Measurements from ENCODE around the gene OR2A25. TPM values are rescaled to one million over a fixed set of nuclear protein-coding genes. Genes with fewer than 3 reads are reported as not detected.

OR2A25 gene, protein sequence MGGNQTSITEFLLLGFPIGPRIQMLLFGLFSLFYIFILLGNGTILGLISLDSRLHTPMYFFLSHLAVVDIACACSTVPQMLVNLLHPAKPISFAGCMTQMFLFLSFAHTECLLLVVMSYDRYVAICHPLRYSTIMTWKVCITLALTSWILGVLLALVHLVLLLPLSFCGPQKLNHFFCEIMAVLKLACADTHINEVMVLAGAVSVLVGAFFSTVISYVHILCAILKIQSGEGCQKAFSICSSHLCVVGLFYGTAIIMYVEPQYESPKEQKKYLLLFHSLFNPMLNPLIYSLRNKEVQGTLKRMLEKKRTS
- total RNA-seq: not detected

DNA sequence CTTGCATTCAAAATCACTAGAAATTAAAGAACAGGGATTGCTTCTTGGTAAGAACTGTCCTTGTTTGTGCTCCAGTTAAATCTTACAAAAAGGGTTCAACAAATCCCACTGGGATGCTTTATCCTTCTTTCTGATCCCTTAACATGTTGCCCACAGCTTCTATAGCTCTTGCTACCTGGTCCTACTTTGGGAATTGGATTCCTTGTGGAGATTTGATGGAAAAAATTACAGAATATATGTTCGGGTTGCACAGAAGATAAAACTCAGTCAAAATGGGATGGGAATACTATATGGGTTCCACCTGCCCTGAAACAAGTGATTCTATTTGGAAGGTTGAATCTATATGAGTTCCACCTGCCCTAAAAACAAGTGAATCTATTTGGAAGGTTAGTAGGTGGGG, at the start of gene OR2A25:
OR2A25 (plus strand) TSS at position 301 of the 400 bp plus-strand sequence. CDS start 4,409 bp downstream, outside the sequence.
- H3K4me3 ChIP-seq: no peak within 1 kb of the TSS
- DNase-seq: no peak
- no peak for ATAC-seq (ENCODE audit: low FRiP score in 2 of 2)
- no peaks in the 10 kb centered on the region for H3K9me3 ChIP-seq
- no peaks in the 10 kb centered on the region for H3K4me1 ChIP-seq
- no peak within 1 kb of the TSS for H3K27ac ChIP-seq
- no peak for TF ChIP-seq POLR2AphosphoS5 (IDR thresholded peaks at IDR 0.05)
- TF ChIP-seq EP300 (IDR thresholded peaks at IDR 0.05): no peak
- TF ChIP-seq POLR2A (IDR thresholded peaks at IDR 0.05): no peak
- TF ChIP-seq, protein P1, sequence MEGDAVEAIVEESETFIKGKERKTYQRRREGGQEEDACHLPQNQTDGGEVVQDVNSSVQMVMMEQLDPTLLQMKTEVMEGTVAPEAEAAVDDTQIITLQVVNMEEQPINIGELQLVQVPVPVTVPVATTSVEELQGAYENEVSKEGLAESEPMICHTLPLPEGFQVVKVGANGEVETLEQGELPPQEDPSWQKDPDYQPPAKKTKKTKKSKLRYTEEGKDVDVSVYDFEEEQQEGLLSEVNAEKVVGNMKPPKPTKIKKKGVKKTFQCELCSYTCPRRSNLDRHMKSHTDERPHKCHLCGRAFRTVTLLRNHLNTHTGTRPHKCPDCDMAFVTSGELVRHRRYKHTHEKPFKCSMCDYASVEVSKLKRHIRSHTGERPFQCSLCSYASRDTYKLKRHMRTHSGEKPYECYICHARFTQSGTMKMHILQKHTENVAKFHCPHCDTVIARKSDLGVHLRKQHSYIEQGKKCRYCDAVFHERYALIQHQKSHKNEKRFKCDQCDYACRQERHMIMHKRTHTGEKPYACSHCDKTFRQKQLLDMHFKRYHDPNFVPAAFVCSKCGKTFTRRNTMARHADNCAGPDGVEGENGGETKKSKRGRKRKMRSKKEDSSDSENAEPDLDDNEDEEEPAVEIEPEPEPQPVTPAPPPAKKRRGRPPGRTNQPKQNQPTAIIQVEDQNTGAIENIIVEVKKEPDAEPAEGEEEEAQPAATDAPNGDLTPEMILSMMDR (IDR thresholded peaks at IDR 0.05): no peak
- no peaks in the 10 kb centered on the region for H3K27me3 ChIP-seq
- H3K36me3 ChIP-seq: no peaks in the 10 kb centered on the region
- 71 to 88% methylated on average over 1 of the region's 1 CpG for WGBS, 2 donors

- H3K27me3 ChIP-seq: no peaks in the 10 kb centered on the region
- H3K36me3 ChIP-seq: no peaks in the 10 kb centered on the region
- ATAC-seq (ENCODE audit: low FRiP score in 2 of 2) (no peak), DNase-seq (no peak)
- TF ChIP-seq POLR2A (IDR thresholded peaks at IDR 0.05) (no peak), POLR2AphosphoS5 (IDR thresholded peaks at IDR 0.05) (no peak), EP300 (IDR thresholded peaks at IDR 0.05) (no peak)
- TF ChIP-seq, protein P1 (IDR thresholded peaks at IDR 0.05): no peak
- H3K27ac ChIP-seq: no peak overlapping the region
- no peak overlapping the region for H3K4me3 ChIP-seq
- no peaks in the 10 kb centered on the region for H3K9me3 ChIP-seq
- peaks cover 0 to 2% (median 0%) of the 10 kb centered on the region in 4 donors for H3K4me1 ChIP-seq
- 63 to 69% methylated on average over 3 of the region's 3 CpGs for WGBS, 2 donors
Observed at GRCh38 chr7:144020340-144020739, 49.3 kb upstream of the OR2A25 start.

DNA sequence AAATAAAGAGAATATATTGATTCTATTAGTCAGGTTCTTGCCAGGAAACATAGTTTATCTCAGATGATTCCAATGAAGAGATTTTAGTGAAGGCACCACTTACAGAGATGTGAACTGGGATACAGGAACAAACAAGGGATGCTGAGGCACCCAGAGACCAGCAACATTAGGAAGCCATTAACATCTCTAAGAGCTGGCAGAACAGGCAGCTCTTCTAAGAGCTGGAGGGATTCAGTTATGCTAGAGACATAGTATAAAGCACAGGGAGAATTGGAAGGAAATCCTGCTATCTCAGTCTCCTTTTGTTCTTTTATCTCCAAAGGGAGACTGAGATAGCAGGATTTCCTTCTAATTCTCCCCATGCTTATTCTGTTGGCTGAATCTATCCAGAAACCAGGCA, 47.4 kb upstream of the OR2A25 start:
- no peak overlapping the region for H3K27ac ChIP-seq
- DNase-seq: no peak
- no peaks in the 10 kb centered on the region for H3K27me3 ChIP-seq
- TF ChIP-seq, protein P1 (IDR thresholded peaks at IDR 0.05): no peak
- TF ChIP-seq EP300 (IDR thresholded peaks at IDR 0.05) (no peak), POLR2A (IDR thresholded peaks at IDR 0.05) (no peak), POLR2AphosphoS5 (IDR thresholded peaks at IDR 0.05) (no peak)
- H3K4me1 ChIP-seq: peaks cover 0 to 2% (median 0%) of the 10 kb centered on the region in 4 donors
- no peak overlapping the region for H3K4me3 ChIP-seq
- no peak for ATAC-seq (ENCODE audit: low FRiP score in 2 of 2)
- no peaks in the 10 kb centered on the region for H3K9me3 ChIP-seq
- no peaks in the 10 kb centered on the region for H3K36me3 ChIP-seq

- H3K27ac ChIP-seq: no peak overlapping the region
- H3K4me3 ChIP-seq: no peak overlapping the region
- no peaks in the 10 kb centered on the region for H3K36me3 ChIP-seq
- no peaks in the 10 kb centered on the region for H3K27me3 ChIP-seq
- 84 to 87% methylated on average over 4 of the region's 4 CpGs for WGBS, 2 donors
- TF ChIP-seq POLR2A (IDR thresholded peaks at IDR 0.05) (no peak), POLR2AphosphoS5 (IDR thresholded peaks at IDR 0.05) (no peak), EP300 (IDR thresholded peaks at IDR 0.05) (no peak)
- TF ChIP-seq, protein P1 (IDR thresholded peaks at IDR 0.05): no peak
- DNase-seq (no peak), ATAC-seq (ENCODE audit: low FRiP score in 2 of 2) (no peak)
- H3K4me1 ChIP-seq: peaks cover 0 to 2% (median 0%) of the 10 kb centered on the region in 4 donors
- H3K9me3 ChIP-seq: no peaks in the 10 kb centered on the region
Observed at GRCh38 chr7:144023171-144023827, 46.3 kb upstream of the OR2A25 start.
